Endothelial cell of umbilical vein (primary cell): ENCODE results near the gene MIF4GD.

Experiments
- JUN ChIP-seq: IDR thresholded peaks from 2 replicates; pipeline ENCODE4 v1.6.1; 2011; ENCODE audit warnings: borderline replicate concordance, low read depth; ENCODE audit not compliant: insufficient read length, insufficient read depth
- POLR2A ChIP-seq: IDR thresholded peaks from 2 replicates; pipeline ENCODE4 v1.6.1; 2012; ENCODE audit warnings: low read depth, mild to moderate bottlenecking, control low read depth, low read length
- POLR2AphosphoS5 ChIP-seq: IDR thresholded peaks from 2 replicates; pipeline ENCODE4 v1.6.1; 2012; ENCODE audit warnings: low read depth, mild to moderate bottlenecking, control low read depth, low read length, moderate library complexity; ENCODE audit not compliant: insufficient read depth
- TF ChIP-seq, protein P1 (sequence below), 2 donors: IDR thresholded peaks; 1 replicate in 1 of 2; 2 replicates in 1 of 2; pipeline ENCODE4 v1.5.1; 2011; ENCODE audit warnings: low read length in 2 of 2, mild to moderate bottlenecking in 2 of 2, moderate library complexity in 2 of 2, control low read depth in 1 of 2, inconsistent platforms in 1 of 2, low read depth in 1 of 2; ENCODE audit not compliant: insufficient read depth in 1 of 2; ENCODE audit errors: extremely low read depth in 1 of 2

- TF ChIP-seq, protein P1, sequence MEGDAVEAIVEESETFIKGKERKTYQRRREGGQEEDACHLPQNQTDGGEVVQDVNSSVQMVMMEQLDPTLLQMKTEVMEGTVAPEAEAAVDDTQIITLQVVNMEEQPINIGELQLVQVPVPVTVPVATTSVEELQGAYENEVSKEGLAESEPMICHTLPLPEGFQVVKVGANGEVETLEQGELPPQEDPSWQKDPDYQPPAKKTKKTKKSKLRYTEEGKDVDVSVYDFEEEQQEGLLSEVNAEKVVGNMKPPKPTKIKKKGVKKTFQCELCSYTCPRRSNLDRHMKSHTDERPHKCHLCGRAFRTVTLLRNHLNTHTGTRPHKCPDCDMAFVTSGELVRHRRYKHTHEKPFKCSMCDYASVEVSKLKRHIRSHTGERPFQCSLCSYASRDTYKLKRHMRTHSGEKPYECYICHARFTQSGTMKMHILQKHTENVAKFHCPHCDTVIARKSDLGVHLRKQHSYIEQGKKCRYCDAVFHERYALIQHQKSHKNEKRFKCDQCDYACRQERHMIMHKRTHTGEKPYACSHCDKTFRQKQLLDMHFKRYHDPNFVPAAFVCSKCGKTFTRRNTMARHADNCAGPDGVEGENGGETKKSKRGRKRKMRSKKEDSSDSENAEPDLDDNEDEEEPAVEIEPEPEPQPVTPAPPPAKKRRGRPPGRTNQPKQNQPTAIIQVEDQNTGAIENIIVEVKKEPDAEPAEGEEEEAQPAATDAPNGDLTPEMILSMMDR (IDR thresholded peaks at IDR 0.05; ENCODE audit: extremely low read depth in 1 of 2, insufficient read depth in 1 of 2, low read depth in 1 of 2, low read length in 2 of 2), result no peak
- peak; percentile 8 for TF ChIP-seq POLR2A
- TF ChIP-seq POLR2AphosphoS5, result no peak
- peak; percentile 75 for TF ChIP-seq JUN
Measured at GRCh38 chr17:75289832-75290337, 18.9 kb upstream of the MIF4GD start.
